ENCODE data around the gene ANKS6. TPM values are rescaled to one million over a fixed set of nuclear protein-coding genes. Genes with fewer than 3 reads are reported as not detected.
"Not testable (repeated sequence)": the region's sequence is repeated elsewhere in the genome, so short reads cannot be mapped to it uniquely, and the experiment has no call there.

ANKS6 gene
- total RNA-seq, 1 experiment from 2014 or later: 18.0 TPM

- no peaks in the 10 kb centered on the region for H3K9me3 ChIP-seq (ENCODE audit: low read length)
- H3K9ac ChIP-seq (ENCODE audit: low read length): no peak overlapping the region
- no peak for DNase-seq
- H3K4me2 ChIP-seq (ENCODE audit: low read depth, low read length, poor library complexity, severe bottlenecking): no peak overlapping the region
- no peaks in the 10 kb centered on the region for H3K27me3 ChIP-seq (ENCODE audit: low read length)
- no peaks in the 10 kb centered on the region for H3K79me2 ChIP-seq (ENCODE audit: low read length)
- 0 out of 2 replicates have a peak, but pooled peaks cover 3% of the 10 kb centered on the region for H3K4me1 ChIP-seq (ENCODE audit: low read length)
- no peaks in the 10 kb centered on the region for H3K9me2 ChIP-seq (replicated peaks; ENCODE audit: insufficient read depth, low read length)
- H3K4me3 ChIP-seq (ENCODE audit: low read length): no peak overlapping the region
- no peak overlapping the region for H3K27ac ChIP-seq (ENCODE audit: low read length)
- no peaks in the 10 kb centered on the region for H3K36me3 ChIP-seq (ENCODE audit: insufficient read depth, low read length)
- no peaks in the 10 kb centered on the region for H4K20me1 ChIP-seq (ENCODE audit: insufficient read depth, low read depth, low read length)
- H2AFZ ChIP-seq (ENCODE audit: low read length): no peak overlapping the region
These were observed 104.0 kb downstream of the ANKS6 start for GRCh38 chr9:98692392-98692791.

DNA sequence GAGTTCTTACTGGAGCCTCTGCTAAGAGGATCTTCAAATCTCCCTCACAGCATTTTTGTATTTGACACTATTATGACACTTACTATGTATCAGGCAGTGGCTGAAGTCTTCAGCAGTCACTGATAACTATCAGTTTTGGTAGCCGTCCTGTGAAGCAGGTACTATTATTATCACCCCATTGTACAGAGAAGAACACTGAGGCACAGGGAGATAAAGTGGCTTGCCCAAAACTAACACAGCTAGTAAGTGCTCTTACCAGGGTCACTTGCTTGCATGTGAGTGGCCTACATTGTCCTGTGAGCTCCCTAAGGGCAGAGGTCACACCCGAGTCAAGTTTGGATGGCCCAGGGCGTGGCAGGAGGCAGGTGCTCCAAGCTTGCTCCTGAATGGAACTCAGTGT is 104.5 kb downstream of the ANKS6 start:
- Histone ChIP-seq H3K27me3 (ENCODE audit: low read length) (no peaks in the 10 kb centered on the region), H3K9me3 (ENCODE audit: low read length) (no peaks in the 10 kb centered on the region), H3K79me2 (ENCODE audit: low read length) (no peaks in the 10 kb centered on the region), H3K4me3 (ENCODE audit: low read length) (no peak overlapping the region), H2AFZ (ENCODE audit: low read length) (no peak overlapping the region), H3K4me2 (ENCODE audit: low read depth, low read length, poor library complexity, severe bottlenecking) (no peak overlapping the region), H3K36me3 (ENCODE audit: insufficient read depth, low read length) (no peaks in the 10 kb centered on the region), H3K9ac (ENCODE audit: low read length) (no peak overlapping the region), H4K20me1 (ENCODE audit: insufficient read depth, low read depth, low read length) (no peaks in the 10 kb centered on the region), H3K4me1 (ENCODE audit: low read length) (0 out of 2 replicates have a peak, but pooled peaks cover 3% of the 10 kb centered on the region), H3K27ac (ENCODE audit: low read length) (no peak overlapping the region), H3K9me2 (replicated peaks; ENCODE audit: insufficient read depth, low read length) (no peaks in the 10 kb centered on the region)
- DNase-seq: no peak

- 0 out of 2 replicates have a peak, but pooled peaks cover 3% of the 10 kb centered on the region for H3K4me1 ChIP-seq (ENCODE audit: low read length)
- no peak overlapping the region for H3K4me2 ChIP-seq (ENCODE audit: low read depth, low read length, poor library complexity, severe bottlenecking)
- no peaks in the 10 kb centered on the region for H3K79me2 ChIP-seq (ENCODE audit: low read length)
- no peaks in the 10 kb centered on the region for H3K9me2 ChIP-seq (replicated peaks; ENCODE audit: insufficient read depth, low read length)
- no peak overlapping the region for H3K4me3 ChIP-seq (ENCODE audit: low read length)
- H4K20me1 ChIP-seq (ENCODE audit: insufficient read depth, low read depth, low read length): no peaks in the 10 kb centered on the region
- DNase-seq: no peak
- H2AFZ ChIP-seq (ENCODE audit: low read length): no peak overlapping the region
- no peak overlapping the region for H3K9ac ChIP-seq (ENCODE audit: low read length)
- H3K36me3 ChIP-seq (ENCODE audit: insufficient read depth, low read length): no peaks in the 10 kb centered on the region
- H3K27ac ChIP-seq (ENCODE audit: low read length): no peak overlapping the region
- no peaks in the 10 kb centered on the region for H3K9me3 ChIP-seq (ENCODE audit: low read length)
- no peaks in the 10 kb centered on the region for H3K27me3 ChIP-seq (ENCODE audit: low read length)
These were observed 105.7 kb downstream of the ANKS6 start for GRCh38 chr9:98690686-98691085.

DNA sequence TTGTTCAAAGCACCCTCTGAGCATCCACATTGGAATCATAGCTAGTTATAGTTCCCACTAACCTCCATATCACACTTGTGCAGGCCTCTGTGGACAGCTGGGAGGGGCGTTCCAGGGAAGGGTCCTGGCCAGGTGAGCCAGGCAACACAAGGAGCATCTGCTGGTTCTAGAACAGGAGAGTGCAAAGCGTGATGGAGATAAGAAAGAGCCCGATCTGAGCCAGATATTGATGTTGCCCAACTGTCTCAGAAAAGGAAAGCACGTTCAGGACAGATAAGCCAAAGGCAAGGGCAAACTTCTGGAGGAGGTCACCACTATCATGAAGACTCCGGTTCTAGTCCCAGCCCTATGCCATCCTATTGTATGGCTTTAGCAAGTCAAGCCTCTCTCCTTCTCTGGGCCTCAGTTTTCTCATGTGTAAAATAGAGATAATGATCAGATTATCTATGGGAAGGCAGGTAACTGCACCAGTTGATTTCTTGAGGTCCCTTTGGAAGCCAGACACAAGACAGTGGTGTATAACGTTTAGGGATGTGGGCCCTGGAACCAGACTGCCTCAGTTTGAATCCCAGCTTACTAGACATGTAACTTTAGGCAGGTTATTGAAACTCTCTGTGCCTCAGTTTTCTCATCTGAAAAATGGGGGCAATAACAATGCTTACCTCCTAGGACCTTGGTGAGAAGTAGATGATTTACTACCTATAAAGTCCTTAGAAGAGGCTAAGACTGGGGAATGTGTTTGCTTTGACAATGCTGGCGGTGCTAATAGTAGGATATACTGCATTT is 107.5 kb downstream of the ANKS6 start:
- H3K9ac ChIP-seq (ENCODE audit: low read length): no peak overlapping the region
- H3K36me3 ChIP-seq (ENCODE audit: insufficient read depth, low read length): no peaks in the 10 kb centered on the region
- H2AFZ ChIP-seq (ENCODE audit: low read length): no peak overlapping the region
- no peak overlapping the region for H3K27ac ChIP-seq (ENCODE audit: low read length)
- H4K20me1 ChIP-seq (ENCODE audit: insufficient read depth, low read depth, low read length): no peaks in the 10 kb centered on the region
- H3K27me3 ChIP-seq (ENCODE audit: low read length): no peaks in the 10 kb centered on the region
- H3K79me2 ChIP-seq (ENCODE audit: low read length): no peaks in the 10 kb centered on the region
- no peaks in the 10 kb centered on the region for H3K9me2 ChIP-seq (replicated peaks; ENCODE audit: insufficient read depth, low read length)
- no peak for DNase-seq
- H3K4me2 ChIP-seq (ENCODE audit: low read depth, low read length, poor library complexity, severe bottlenecking): no peak overlapping the region
- no peak overlapping the region for H3K4me3 ChIP-seq (ENCODE audit: low read length)
- no peaks in the 10 kb centered on the region for H3K4me1 ChIP-seq (ENCODE audit: low read length)
- no peaks in the 10 kb centered on the region for H3K9me3 ChIP-seq (ENCODE audit: low read length)

DNA sequence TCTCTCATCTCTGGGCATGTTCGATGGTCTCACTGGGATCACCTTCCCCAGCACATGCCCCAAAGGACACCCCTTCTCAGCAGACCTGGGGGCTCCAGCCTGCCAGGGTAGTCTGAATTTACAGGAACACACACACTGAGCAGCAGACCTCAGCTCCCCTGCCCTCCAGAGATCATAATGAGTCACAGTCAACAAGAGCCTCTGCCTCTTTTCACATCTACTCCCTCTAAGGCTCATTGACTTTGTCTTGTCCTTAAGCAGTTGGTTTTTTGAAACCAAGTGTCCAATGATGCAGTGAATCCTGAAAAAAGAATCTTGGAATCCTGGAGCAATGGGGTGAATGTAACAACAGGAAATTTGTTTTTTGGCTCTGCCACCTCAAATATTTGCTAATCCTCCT is 108.4 kb downstream of the ANKS6 start:
- H3K4me3 ChIP-seq (ENCODE audit: low read length): no peak overlapping the region
- H3K27me3 ChIP-seq (ENCODE audit: low read length): no peaks in the 10 kb centered on the region
- no peak overlapping the region for H3K4me2 ChIP-seq (ENCODE audit: low read depth, low read length, poor library complexity, severe bottlenecking)
- no peak for DNase-seq
- no peaks in the 10 kb centered on the region for H3K4me1 ChIP-seq (ENCODE audit: low read length)
- no peak overlapping the region for H3K9ac ChIP-seq (ENCODE audit: low read length)
- H3K9me3 ChIP-seq (ENCODE audit: low read length): no peaks in the 10 kb centered on the region
- H3K36me3 ChIP-seq (ENCODE audit: insufficient read depth, low read length): no peaks in the 10 kb centered on the region
- no peak overlapping the region for H3K27ac ChIP-seq (ENCODE audit: low read length)
- H4K20me1 ChIP-seq (ENCODE audit: insufficient read depth, low read depth, low read length): no peaks in the 10 kb centered on the region
- H2AFZ ChIP-seq (ENCODE audit: low read length): no peak overlapping the region
- no peaks in the 10 kb centered on the region for H3K9me2 ChIP-seq (replicated peaks; ENCODE audit: insufficient read depth, low read length)
- no peaks in the 10 kb centered on the region for H3K79me2 ChIP-seq (ENCODE audit: low read length)

GRCh38 chr9:98686961-98687855 is 109.1 kb downstream of the ANKS6 start:
- Histone ChIP-seq H4K20me1 (ENCODE audit: insufficient read depth, low read depth, low read length) (no peaks in the 10 kb centered on the region), H3K27ac (ENCODE audit: low read length) (no peak overlapping the region), H3K4me2 (ENCODE audit: low read depth, low read length, poor library complexity, severe bottlenecking) (no peak overlapping the region), H3K27me3 (ENCODE audit: low read length) (no peaks in the 10 kb centered on the region), H2AFZ (ENCODE audit: low read length) (no peak overlapping the region), H3K4me1 (ENCODE audit: low read length) (no peaks in the 10 kb centered on the region), H3K9ac (ENCODE audit: low read length) (no peak overlapping the region), H3K36me3 (ENCODE audit: insufficient read depth, low read length) (no peaks in the 10 kb centered on the region), H3K79me2 (ENCODE audit: low read length) (no peaks in the 10 kb centered on the region), H3K9me2 (replicated peaks; ENCODE audit: insufficient read depth, low read length) (no peaks in the 10 kb centered on the region), H3K4me3 (ENCODE audit: low read length) (no peak overlapping the region), H3K9me3 (ENCODE audit: low read length) (no peaks in the 10 kb centered on the region)
- DNase-seq: no peak

DNA sequence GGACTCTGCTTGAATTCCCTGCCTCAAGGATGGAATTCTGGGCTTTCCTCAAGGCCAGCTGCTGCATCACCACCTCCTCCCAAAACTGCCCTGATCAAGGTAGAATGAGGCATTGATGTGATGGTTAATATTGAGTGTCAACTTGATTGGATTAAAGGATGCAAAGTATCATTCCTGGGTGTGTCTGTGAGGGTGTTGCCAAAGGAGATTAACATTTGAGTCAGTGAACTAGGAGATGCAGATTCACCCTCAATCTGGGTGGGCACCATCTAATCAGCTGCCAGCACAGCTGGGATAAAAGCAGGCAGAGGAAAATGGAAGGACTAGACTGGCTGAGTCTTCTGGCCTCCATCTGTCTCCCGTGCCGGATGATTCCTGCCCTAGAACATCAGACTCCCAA is 111.5 kb downstream of the ANKS6 start:
- H3K4me3 ChIP-seq (ENCODE audit: low read length); H3K27ac ChIP-seq (ENCODE audit: low read length); H3K4me1 ChIP-seq (ENCODE audit: low read length); H3K9ac ChIP-seq (ENCODE audit: low read length); H3K9me2 ChIP-seq (replicated peaks; ENCODE audit: insufficient read depth, low read length); H3K9me3 ChIP-seq (ENCODE audit: low read length); DNase-seq; H2AFZ ChIP-seq (ENCODE audit: low read length); H4K20me1 ChIP-seq (ENCODE audit: insufficient read depth, low read depth, low read length); H3K4me2 ChIP-seq (ENCODE audit: low read depth, low read length, poor library complexity, severe bottlenecking); H3K36me3 ChIP-seq (ENCODE audit: insufficient read depth, low read length); H3K27me3 ChIP-seq (ENCODE audit: low read length); H3K79me2 ChIP-seq (ENCODE audit: low read length): not testable (repeated sequence)
